Mucosa of stomach (tissue), 1 donor: Measurements from ENCODE around the gene GPR26.
"Not testable (repeated sequence)": the region's sequence is repeated elsewhere in the genome, so short reads cannot be mapped to it uniquely, and the experiment has no call there.

Source experiments
- H3K27me3 ChIP-seq: one replicate; pipeline ENCODE4 v1.7.0; 2013; ENCODE audit warnings: mild to moderate bottlenecking, low read length; ENCODE audit not compliant: control insufficient read depth, insufficient read depth
- H3K36me3 ChIP-seq: one replicate; pipeline ENCODE4 v1.7.0; 2013; ENCODE audit warnings: low read length; ENCODE audit not compliant: control insufficient read depth, insufficient read depth
- H3K4me1 ChIP-seq: one replicate; pipeline ENCODE4 v1.7.0; 2013; ENCODE audit warnings: mild to moderate bottlenecking, low read length; ENCODE audit not compliant: control insufficient read depth, insufficient read depth
- H3K4me3 ChIP-seq: one replicate; pipeline ENCODE4 v1.7.0; 2013; ENCODE audit warnings: low read length
- H3K9ac ChIP-seq: one replicate; pipeline ENCODE4 v1.7.0; 2013; ENCODE audit warnings: mild to moderate bottlenecking, low read length, moderate library complexity
- H3K9me3 ChIP-seq: one replicate; pipeline ENCODE4 v1.7.0; 2013; ENCODE audit warnings: mild to moderate bottlenecking, low read length, moderate library complexity; ENCODE audit not compliant: control insufficient read depth
- donor health status: Pancreatic carcinoma.

Gene GPR26

GRCh38 chr10:123721441-123722049 is 55.4 kb downstream of the GPR26 start:
- Histone ChIP-seq H3K4me1 (no peaks in the 10 kb centered on the region), H3K36me3 (no peaks in the 10 kb centered on the region), H3K9ac (no peak overlapping the region), H3K4me3 (no peak overlapping the region), H3K9me3 (no peaks in the 10 kb centered on the region), H3K27me3 (no peaks in the 10 kb centered on the region)

GRCh38 chr10:123722351-123722750 is 56.2 kb downstream of the GPR26 start:
- no peaks in the 10 kb centered on the region for H3K27me3 ChIP-seq

GRCh38 chr10:123724747-123725146 is 58.6 kb downstream of the GPR26 start:
- Histone ChIP-seq H3K9me3 (no peaks in the 10 kb centered on the region), H3K4me3 (no peak overlapping the region), H3K27me3 (no peaks in the 10 kb centered on the region), H3K36me3 (no peaks in the 10 kb centered on the region), H3K9ac (no peak overlapping the region), H3K4me1 (no peaks in the 10 kb centered on the region)

More at GRCh38 chr10:123722351-123722750, 56.2 kb downstream of the GPR26 start:
- no peaks in the 10 kb centered on the region for H3K4me1 ChIP-seq
- H3K9ac ChIP-seq, result no peak overlapping the region
- no peaks in the 10 kb centered on the region for H3K36me3 ChIP-seq
- no peaks in the 10 kb centered on the region for H3K9me3 ChIP-seq
- H3K4me3 ChIP-seq, result no peak overlapping the region

GRCh38 chr10:123726381-123726780 is 60.2 kb downstream of the GPR26 start:
- H3K36me3 ChIP-seq, result no peaks in the 10 kb centered on the region
- no peaks in the 10 kb centered on the region for H3K4me1 ChIP-seq
- H3K9ac ChIP-seq, result no peak overlapping the region
- H3K27me3 ChIP-seq, result no peaks in the 10 kb centered on the region
- no peaks in the 10 kb centered on the region for H3K9me3 ChIP-seq
- H3K4me3 ChIP-seq, result no peak overlapping the region

GRCh38 chr10:123726836-123727235 is 60.7 kb downstream of the GPR26 start:
- Histone ChIP-seq H3K9ac (no peak overlapping the region), H3K4me1 (no peaks in the 10 kb centered on the region), H3K36me3 (no peaks in the 10 kb centered on the region), H3K4me3 (no peak overlapping the region), H3K9me3 (no peaks in the 10 kb centered on the region), H3K27me3 (no peaks in the 10 kb centered on the region)

GRCh38 chr10:123729523-123729922 is 63.4 kb downstream of the GPR26 start:
- Histone ChIP-seq H3K9ac (no peak overlapping the region), H3K9me3 (no peaks in the 10 kb centered on the region), H3K4me3 (no peak overlapping the region), H3K36me3 (no peaks in the 10 kb centered on the region), H3K4me1 (no peaks in the 10 kb centered on the region), H3K27me3 (no peaks in the 10 kb centered on the region)

- not testable (repeated sequence) for H3K36me3 ChIP-seq, H3K4me3 ChIP-seq, H3K9me3 ChIP-seq, H3K9ac ChIP-seq, H3K4me1 ChIP-seq, H3K27me3 ChIP-seq
These were observed 70.8 kb downstream of the GPR26 start for GRCh38 chr10:123736917-123737316.

GRCh38 chr10:123741146-123741545 is 75.0 kb downstream of the GPR26 start:
- Histone ChIP-seq H3K9ac (no peak overlapping the region), H3K4me1 (no peaks in the 10 kb centered on the region), H3K9me3 (no peaks in the 10 kb centered on the region), H3K4me3 (no peak overlapping the region), H3K27me3 (no peaks in the 10 kb centered on the region), H3K36me3 (no peaks in the 10 kb centered on the region)

GRCh38 chr10:123741711-123742110 is 75.6 kb downstream of the GPR26 start:
- Histone ChIP-seq H3K36me3 (no peaks in the 10 kb centered on the region), H3K9ac (no peak overlapping the region), H3K27me3 (no peaks in the 10 kb centered on the region), H3K4me1 (no peaks in the 10 kb centered on the region), H3K4me3 (no peak overlapping the region), H3K9me3 (no peaks in the 10 kb centered on the region)

GRCh38 chr10:123742751-123743440 is 76.7 kb downstream of the GPR26 start:
- Histone ChIP-seq H3K9ac (no peak overlapping the region), H3K36me3 (no peaks in the 10 kb centered on the region), H3K4me1 (no peaks in the 10 kb centered on the region), H3K27me3 (no peaks in the 10 kb centered on the region), H3K9me3 (no peaks in the 10 kb centered on the region), H3K4me3 (no peak overlapping the region)

- H3K9me3 ChIP-seq, result no peaks in the 10 kb centered on the region
- H3K27me3 ChIP-seq, result no peaks in the 10 kb centered on the region
- H3K4me1 ChIP-seq, result no peaks in the 10 kb centered on the region
- no peak overlapping the region for H3K9ac ChIP-seq
- no peak overlapping the region for H3K4me3 ChIP-seq
- H3K36me3 ChIP-seq, result no peaks in the 10 kb centered on the region
These were observed 77.5 kb downstream of the GPR26 start for GRCh38 chr10:123743441-123744223.

GRCh38 chr10:123744224-123744536 is 78.0 kb downstream of the GPR26 start:
- no peak overlapping the region for H3K4me3 ChIP-seq
- H3K9me3 ChIP-seq, result no peaks in the 10 kb centered on the region
- H3K9ac ChIP-seq, result no peak overlapping the region
- H3K36me3 ChIP-seq, result no peaks in the 10 kb centered on the region
- no peaks in the 10 kb centered on the region for H3K4me1 ChIP-seq
- no peaks in the 10 kb centered on the region for H3K27me3 ChIP-seq
